ENCODE data around the gene GLIS2.

GLIS2 gene

GRCh38 chr16:4370151-4370550, 54.3 kb downstream of the GLIS2 start:
- no peak for DNase-seq (ENCODE audit: low read depth, low spot score)

GRCh38 chr16:4370570-4371356, 54.9 kb downstream of the GLIS2 start:
- DNase-seq (ENCODE audit: low read depth, low spot score): no peak

- DNase-seq (ENCODE audit: low read depth, low spot score): no peak
Observed at GRCh38 chr16:4371357-4372000, 55.6 kb downstream of the GLIS2 start, which contains the start of gene VASN. TSS of gene VASN (plus strand) at chr16:4371848. CDS start at chr16:4380878, 9,030 bp downstream.

- DNase-seq (ENCODE audit: low read depth, low spot score): no peak
Observed at GRCh38 chr16:4372001-4372577, 56.2 kb downstream of the GLIS2 start.

- no peak for DNase-seq (ENCODE audit: low read depth, low spot score)
Observed at GRCh38 chr16:4372578-4373355, 56.9 kb downstream of the GLIS2 start.

- no peak for DNase-seq (ENCODE audit: low read depth, low spot score)
Observed at GRCh38 chr16:4373356-4373908, 57.6 kb downstream of the GLIS2 start.

- DNase-seq (ENCODE audit: low read depth, low spot score): no peak
Observed at GRCh38 chr16:4373909-4374742, 58.3 kb downstream of the GLIS2 start.

GRCh38 chr16:4375717-4376116, 59.9 kb downstream of the GLIS2 start:
- no peak for DNase-seq (ENCODE audit: low read depth, low spot score)

GRCh38 chr16:4376126-4376892, 60.4 kb downstream of the GLIS2 start:
- DNase-seq (ENCODE audit: low read depth, low spot score): no peak

- no peak for DNase-seq (ENCODE audit: low read depth, low spot score)
Observed at GRCh38 chr16:4376893-4377572, 61.2 kb downstream of the GLIS2 start.

- no peak for DNase-seq (ENCODE audit: low read depth, low spot score)
Observed at GRCh38 chr16:4377573-4378154, 61.8 kb downstream of the GLIS2 start.

GRCh38 chr16:4378161-4378666, 62.3 kb downstream of the GLIS2 start:
- no peak for DNase-seq (ENCODE audit: low read depth, low spot score)

GRCh38 chr16:4378999-4379690, 63.3 kb downstream of the GLIS2 start:
- no peak for DNase-seq (ENCODE audit: low read depth, low spot score)

- no peak for DNase-seq (ENCODE audit: low read depth, low spot score)
Observed at GRCh38 chr16:4380119-4381063, 64.5 kb downstream of the GLIS2 start.

- no peak for DNase-seq (ENCODE audit: low read depth, low spot score)
Observed at GRCh38 chr16:4381072-4381934, 65.4 kb downstream of the GLIS2 start.
